ENCODE measurements around the gene PRR35.

DNA sequence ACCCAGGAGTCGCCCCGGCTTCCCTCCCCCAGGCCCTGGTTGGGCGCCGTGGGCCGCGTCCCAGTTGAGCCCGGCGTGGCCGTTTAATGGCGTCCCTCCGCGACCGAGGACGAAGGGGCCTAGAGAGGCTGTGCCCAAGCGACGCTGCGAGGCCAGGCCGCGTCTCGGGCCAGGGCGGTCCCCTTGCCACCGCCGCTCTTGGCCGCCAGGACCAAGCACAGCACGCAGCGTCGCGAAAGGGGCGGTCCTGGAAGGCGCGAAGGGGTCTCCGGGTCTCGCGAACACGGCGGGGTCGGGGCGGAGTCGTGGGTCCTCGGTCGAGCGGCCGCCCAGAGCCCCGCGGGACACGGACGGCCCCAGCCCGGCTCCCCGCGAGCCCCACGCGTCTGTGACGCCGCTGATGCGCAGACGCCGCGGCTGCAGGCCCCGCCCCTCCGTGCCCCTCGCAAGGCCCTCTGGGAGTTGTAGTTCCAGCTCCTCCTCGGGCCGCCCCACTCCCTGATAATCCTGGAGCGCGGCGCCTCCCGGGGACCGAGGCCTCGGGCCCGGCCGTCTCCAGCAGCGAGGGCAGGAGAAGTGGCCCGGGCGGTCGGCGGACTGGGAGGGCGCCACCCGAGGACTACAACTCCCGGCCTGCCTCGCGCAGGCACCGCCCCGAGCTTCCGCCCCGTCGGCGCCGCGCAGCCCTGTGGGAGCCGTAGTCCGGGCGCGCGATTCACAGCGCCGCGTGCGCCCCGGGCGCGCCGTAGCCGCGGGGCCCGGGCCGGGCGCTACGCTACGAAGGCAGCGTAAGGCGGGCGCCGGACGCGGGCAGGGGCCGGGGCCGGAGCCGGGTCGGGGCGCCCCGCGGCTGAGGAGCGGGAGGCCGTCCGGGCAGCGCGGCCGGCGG lies 32.9 kb upstream of the PRR35 start, which contains the start of gene CAPN15:
- TF ChIP-seq POLR2A (IDR thresholded peaks at IDR 0.05) = peak; percentile 93
- TF ChIP-seq, protein P1, sequence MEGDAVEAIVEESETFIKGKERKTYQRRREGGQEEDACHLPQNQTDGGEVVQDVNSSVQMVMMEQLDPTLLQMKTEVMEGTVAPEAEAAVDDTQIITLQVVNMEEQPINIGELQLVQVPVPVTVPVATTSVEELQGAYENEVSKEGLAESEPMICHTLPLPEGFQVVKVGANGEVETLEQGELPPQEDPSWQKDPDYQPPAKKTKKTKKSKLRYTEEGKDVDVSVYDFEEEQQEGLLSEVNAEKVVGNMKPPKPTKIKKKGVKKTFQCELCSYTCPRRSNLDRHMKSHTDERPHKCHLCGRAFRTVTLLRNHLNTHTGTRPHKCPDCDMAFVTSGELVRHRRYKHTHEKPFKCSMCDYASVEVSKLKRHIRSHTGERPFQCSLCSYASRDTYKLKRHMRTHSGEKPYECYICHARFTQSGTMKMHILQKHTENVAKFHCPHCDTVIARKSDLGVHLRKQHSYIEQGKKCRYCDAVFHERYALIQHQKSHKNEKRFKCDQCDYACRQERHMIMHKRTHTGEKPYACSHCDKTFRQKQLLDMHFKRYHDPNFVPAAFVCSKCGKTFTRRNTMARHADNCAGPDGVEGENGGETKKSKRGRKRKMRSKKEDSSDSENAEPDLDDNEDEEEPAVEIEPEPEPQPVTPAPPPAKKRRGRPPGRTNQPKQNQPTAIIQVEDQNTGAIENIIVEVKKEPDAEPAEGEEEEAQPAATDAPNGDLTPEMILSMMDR (IDR thresholded peaks at IDR 0.05 in 4 of 5, conservative IDR thresholded peaks at IDR 0.05 in 1 of 5) = peak; percentile 26 to 57 (median 40)

Data from gastrocnemius medialis (tissue), 4 donors.